ENCODE measurements around the gene ERBB4. TPM values are rescaled to one million over a fixed set of nuclear protein-coding genes. Genes with fewer than 3 reads are reported as not detected.
"Not testable (repeated sequence)": the region's sequence is repeated elsewhere in the genome, so short reads cannot be mapped to it uniquely, and the experiment has no call there.

ERBB4 gene
- total RNA-seq, 4 donors from 2014 or later, result 0.59 to 1.5 (median 0.83) TPM

DNA sequence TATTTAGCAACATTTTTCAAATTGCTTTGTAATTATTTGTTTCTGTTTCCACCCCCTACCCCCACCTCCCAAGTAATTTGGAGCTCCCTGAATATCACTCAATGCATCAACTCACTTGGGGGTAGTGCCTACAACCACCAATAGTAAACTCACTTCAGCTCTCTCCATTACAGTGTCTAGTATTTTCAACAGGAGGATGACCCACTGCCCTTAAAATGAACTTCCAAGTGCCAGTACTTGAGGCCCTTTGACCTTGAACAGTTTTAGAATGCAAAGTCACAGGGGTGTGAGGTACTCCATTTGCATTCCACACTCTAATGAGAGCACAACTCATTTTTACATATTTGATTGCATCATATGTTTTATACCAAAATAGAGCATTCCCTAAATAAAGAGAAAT lies 523.0 kb downstream of the ERBB4 start:
- TF ChIP-seq POLR2A (IDR thresholded peaks at IDR 0.05), result no peak
- TF ChIP-seq, protein P1, sequence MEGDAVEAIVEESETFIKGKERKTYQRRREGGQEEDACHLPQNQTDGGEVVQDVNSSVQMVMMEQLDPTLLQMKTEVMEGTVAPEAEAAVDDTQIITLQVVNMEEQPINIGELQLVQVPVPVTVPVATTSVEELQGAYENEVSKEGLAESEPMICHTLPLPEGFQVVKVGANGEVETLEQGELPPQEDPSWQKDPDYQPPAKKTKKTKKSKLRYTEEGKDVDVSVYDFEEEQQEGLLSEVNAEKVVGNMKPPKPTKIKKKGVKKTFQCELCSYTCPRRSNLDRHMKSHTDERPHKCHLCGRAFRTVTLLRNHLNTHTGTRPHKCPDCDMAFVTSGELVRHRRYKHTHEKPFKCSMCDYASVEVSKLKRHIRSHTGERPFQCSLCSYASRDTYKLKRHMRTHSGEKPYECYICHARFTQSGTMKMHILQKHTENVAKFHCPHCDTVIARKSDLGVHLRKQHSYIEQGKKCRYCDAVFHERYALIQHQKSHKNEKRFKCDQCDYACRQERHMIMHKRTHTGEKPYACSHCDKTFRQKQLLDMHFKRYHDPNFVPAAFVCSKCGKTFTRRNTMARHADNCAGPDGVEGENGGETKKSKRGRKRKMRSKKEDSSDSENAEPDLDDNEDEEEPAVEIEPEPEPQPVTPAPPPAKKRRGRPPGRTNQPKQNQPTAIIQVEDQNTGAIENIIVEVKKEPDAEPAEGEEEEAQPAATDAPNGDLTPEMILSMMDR (IDR thresholded peaks at IDR 0.05), result no peak
- intact Hi-C loops (cut with DNase I; ENCODE audit: low total_unique reads), result no loop called here
- DNase-seq (ENCODE audit: low spot score in 2 of 2), result no peak
- H3K4me3 ChIP-seq (ENCODE audit: low read depth, poor library complexity, severe bottlenecking), result no peak overlapping the region

DNA sequence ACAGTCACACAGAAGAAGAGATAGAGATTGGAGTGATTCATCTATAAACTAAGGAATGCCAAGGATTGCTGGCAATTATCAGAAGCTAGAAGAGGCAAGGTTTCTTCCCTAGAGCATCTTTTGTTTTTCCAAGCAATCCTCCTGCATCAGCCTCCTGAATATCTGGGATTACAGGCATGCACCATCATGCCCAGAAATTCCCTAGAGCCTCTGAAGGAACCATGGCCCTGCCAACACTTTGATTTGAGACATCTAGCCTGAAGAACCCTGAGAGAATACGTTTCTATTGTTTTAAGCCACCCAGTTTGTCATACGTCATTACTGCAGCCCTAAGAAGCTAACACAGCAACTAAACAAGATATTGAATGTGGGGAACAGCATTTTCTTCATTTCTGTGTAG lies 525.0 kb downstream of the ERBB4 start:
- intact Hi-C loops (cut with DNase I; ENCODE audit: low total_unique reads), result no loop called here
- WGBS, 2 donors, result 61 to 68% methylated on average over 2 of the region's 2 CpGs
- no peak for DNase-seq (ENCODE audit: low spot score in 2 of 2)
- no peak overlapping the region for H3K4me3 ChIP-seq (ENCODE audit: low read depth, poor library complexity, severe bottlenecking)
- no peak for TF ChIP-seq POLR2A (IDR thresholded peaks at IDR 0.05)
- TF ChIP-seq, protein P1 (IDR thresholded peaks at IDR 0.05), result no peak

DNA sequence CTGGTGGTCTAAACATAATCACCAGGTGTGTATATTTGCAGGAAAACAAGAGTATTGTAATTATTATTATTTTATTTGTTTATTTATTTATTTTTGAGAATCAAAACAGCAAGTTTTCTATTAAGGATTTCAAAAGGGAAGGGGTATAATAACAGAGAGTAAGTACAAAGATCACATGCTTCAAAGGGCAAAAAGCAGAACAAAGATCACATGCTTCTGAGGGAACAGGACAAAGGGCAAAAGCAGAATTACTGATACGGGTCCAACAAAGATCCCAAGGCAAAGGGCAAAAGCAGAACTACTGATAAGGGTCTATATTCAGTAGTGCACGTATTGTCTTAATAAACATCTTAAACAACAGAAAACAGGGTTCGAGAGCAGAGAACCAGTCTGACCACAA lies 528.3 kb downstream of the ERBB4 start:
- 74 to 87% methylated on average over 3 of the region's 3 CpGs for WGBS, 2 donors
- intact Hi-C loops (cut with DNase I; ENCODE audit: low total_unique reads), result not testable (repeated sequence)

DNA sequence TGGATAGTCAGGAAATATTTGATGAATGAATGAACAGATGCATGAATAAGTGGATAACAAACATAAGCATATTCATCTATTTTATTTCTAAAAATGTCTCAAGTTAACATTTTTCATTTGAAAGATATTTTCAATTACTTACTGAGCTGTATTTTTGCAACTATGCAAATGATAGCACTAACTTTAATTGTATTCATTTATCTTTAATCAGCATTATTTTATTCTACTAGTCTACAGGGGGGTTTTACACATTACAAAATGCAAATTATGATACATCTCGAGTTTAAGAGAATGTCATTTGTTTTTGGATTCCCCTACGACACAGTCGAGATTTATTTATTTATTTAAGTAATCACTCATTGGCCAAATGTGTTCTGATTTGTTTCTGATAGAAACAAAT lies 530.6 kb downstream of the ERBB4 start:
- no peak overlapping the region for H3K4me3 ChIP-seq (ENCODE audit: low read depth, poor library complexity, severe bottlenecking)
- TF ChIP-seq, protein P1 (IDR thresholded peaks at IDR 0.05), result no peak
- TF ChIP-seq POLR2A (IDR thresholded peaks at IDR 0.05), result no peak
- WGBS, 2 donors, result 56 to 57% methylated on average over 3 of the region's 3 CpGs
- intact Hi-C loops (cut with DNase I; ENCODE audit: low total_unique reads), result no loop called here
- no peak for DNase-seq (ENCODE audit: low spot score in 2 of 2)

More for the DNA sequence above, 528.3 kb downstream of the ERBB4 start:
- not testable (repeated sequence) for H3K4me3 ChIP-seq (ENCODE audit: low read depth, poor library complexity, severe bottlenecking); DNase-seq (ENCODE audit: low spot score in 2 of 2)

DNA sequence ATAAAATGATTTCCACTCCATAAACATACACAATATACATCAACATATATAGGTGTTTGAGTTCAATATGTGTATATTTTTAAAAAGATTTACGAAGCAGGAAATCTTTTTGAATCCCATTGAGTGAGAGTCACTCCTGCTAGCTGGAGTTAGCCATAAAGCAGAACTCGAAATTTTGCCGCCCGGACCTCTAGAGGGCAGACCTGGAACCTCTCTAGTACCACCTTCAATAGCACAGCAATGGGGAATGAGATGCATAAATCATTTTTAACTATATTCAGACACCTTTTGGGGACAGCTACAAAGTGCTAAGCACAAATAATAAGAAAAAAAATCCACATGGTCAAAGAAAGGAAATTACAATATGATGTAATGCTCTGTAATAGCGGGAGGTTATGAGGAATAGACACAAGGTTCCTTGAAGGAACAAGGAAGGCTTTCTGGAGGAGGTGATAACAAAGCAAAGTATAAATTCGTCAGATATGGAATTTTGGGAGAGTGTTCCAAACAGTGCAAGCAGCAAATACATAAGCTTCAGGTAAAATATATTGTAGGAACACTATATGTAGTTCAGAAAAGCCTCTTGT lies 533.4 kb downstream of the ERBB4 start:
- no peak for DNase-seq (ENCODE audit: low spot score in 2 of 2)
- WGBS, 2 donors, result 41 to 53% methylated on average over 6 of the region's 6 CpGs
- intact Hi-C loops (cut with DNase I; ENCODE audit: low total_unique reads), result no loop called here
- no peak overlapping the region for H3K4me3 ChIP-seq (ENCODE audit: low read depth, poor library complexity, severe bottlenecking)
- TF ChIP-seq POLR2A (IDR thresholded peaks at IDR 0.05), result no peak
- TF ChIP-seq, protein P1 (IDR thresholded peaks at IDR 0.05), result no peak

DNA sequence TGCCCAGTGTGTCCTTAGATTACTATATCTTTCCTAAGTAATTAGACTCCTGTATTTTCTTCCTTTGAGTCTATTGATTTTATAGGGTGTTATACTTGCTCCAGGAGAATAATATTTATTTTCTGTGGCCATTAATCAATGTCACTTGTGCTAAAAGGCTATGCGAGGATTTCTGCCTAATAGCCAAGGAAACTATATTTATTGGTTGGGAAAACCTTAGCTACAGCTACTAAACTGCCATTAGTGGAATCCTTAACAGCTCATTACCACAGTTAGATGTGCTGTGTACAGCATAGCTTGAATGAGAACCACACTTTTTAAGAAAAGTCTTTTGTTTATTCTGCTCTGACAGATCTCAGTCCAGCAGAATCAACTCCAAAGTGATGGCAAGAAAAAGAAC lies 537.3 kb downstream of the ERBB4 start:
- TF ChIP-seq, protein P1 (IDR thresholded peaks at IDR 0.05), result no peak
- no peak for TF ChIP-seq POLR2A (IDR thresholded peaks at IDR 0.05)
- WGBS, 2 donors, result 23 to 30% methylated on average over 1 of the region's 1 CpG
- no peak overlapping the region for H3K4me3 ChIP-seq (ENCODE audit: low read depth, poor library complexity, severe bottlenecking)
- DNase-seq (ENCODE audit: low spot score in 2 of 2), result no peak
- intact Hi-C loops (cut with DNase I; ENCODE audit: low total_unique reads), result no loop called here

Data from lower leg skin (tissue), 4 donors.